Adrenal gland (tissue), 12 donors: ENCODE measurements around the gene TARBP2. TPM values are rescaled to one million over a fixed set of nuclear protein-coding genes. Genes with fewer than 3 reads are reported as not detected.

ENCODE experiments used
- DNase-seq, 7 donors: peaks; one replicate each; pipeline ENCODE4 v3.0.0-alpha.2; 2019 to 2020
- H3K27ac ChIP-seq, 5 donors: fragments of 200-600 bp; sonication (generic) in 4 of 5; 1 replicate in 3 of 5; 2 replicates in 2 of 5; pipeline versions ENCODE4 v1.5.1 to v1.8.0; 2016 to 2020; ENCODE audit warnings: mild to moderate bottlenecking in 1 of 5
- H3K27me3 ChIP-seq: fragments of 200-600 bp; 2 replicates; pipeline ENCODE4 v1.8.0; 2021
- H3K36me3 ChIP-seq, 2 donors: fragments of 200-600 bp; replicated peaks in 1 of 2; 1 replicate in 1 of 2; 2 replicates in 1 of 2; pipeline versions ENCODE4 v1.5.1 to v1.8.0; 2018 to 2022
- H3K4me1 ChIP-seq, 2 donors: fragments of 200-600 bp; replicated peaks in 1 of 2; 1 replicate in 1 of 2; 2 replicates in 1 of 2; pipeline versions ENCODE4 v1.5.1 to v1.8.0; 2018 to 2021
- H3K4me3 ChIP-seq, 4 donors: fragments of 200-600 bp; sonication (generic) in 3 of 4; one replicate each; pipeline ENCODE4 v1.5.1; 2016 to 2018
- H3K9me3 ChIP-seq, 3 donors: fragments of 200-600 bp; sonication (generic) in 1 of 3; replicated peaks in 1 of 3; 1 replicate in 2 of 3; 2 replicates in 1 of 3; pipeline versions ENCODE4 v1.5.1 to v1.8.0; 2016 to 2021
- POLR2A ChIP-seq, 2 donors: fragments of 450-650 bp; IDR thresholded peaks; one replicate each; pipeline ENCODE4 v1.6.1; 2017; ENCODE audit warnings: antibody characterized with exemption in 2 of 2, mild to moderate bottlenecking in 2 of 2, moderate library complexity in 1 of 2
- WGBS, 4 donors: extraction: QIAGEN DNeasy Blood & Tissue Kit in 2 of 4; methylation state at CpG; one replicate each; pipeline versions ENCODE4 v1.1.5 to v1.1.7; 2013 to 2017; 5-methylcytosine and 5-hydroxymethylcytosine counted together
- intact Hi-C, 2 donors: fragments of 100-400 bp; cut with DNase I; formaldehyde crosslinking; loops; one replicate each; pipeline versions ENCODE4 v1.14.1 to v1.15.0; 2022 to 2023
- polyA plus RNA-seq, 3 donors: library from polyadenylated mRNA; stranded (reverse); fragments of 200-250 nt in 2 of 3; fragments of 350-450 nt in 1 of 3; fragmentation: Illumina TruSeq in 1 of 3; extraction: RNeasy Lipid Tissue Mini Kit (QIAGEN cat#74804) in 1 of 3; gene quantifications; one replicate each; pipeline ENCODE4 v1.2.3, GENCODE V29; 2013 to 2014
- small RNA-seq, 2 donors: library from RNA; depleted of rRNA; stranded (forward); fragments of <200 nt; gene quantifications; one replicate each; pipeline ENCODE3, GENCODE V24; 2016
- total RNA-seq, 9 donors: library from RNA; depleted of rRNA in 4 of 9; stranded (reverse); fragments of >200 nt in 4 of 9; fragments of 120-200 nt in 1 of 9; fragmentation: NEBNext Ultra II Directional in 1 of 9; extraction: Animal tissue kit (Norgen Biotek cat#: 25700) in 1 of 9; gene quantifications; one replicate each; pipeline versions ENCODE4 v1.1.0 to v1.2.4, GENCODE V29; 2013 to 2023
- TF ChIP-seq, protein P1 (sequence below), 6 experiments: fragments of 450-650 bp in 4 of 6; fragments of 200-600 bp in 2 of 6; sonication (generic) in 1 of 6; IDR thresholded peaks; 1 replicate in 5 of 6; 2 replicates in 1 of 6; pipeline versions ENCODE4 v1.5.1 to v1.8.0; 2016 to 2021; ENCODE audit warnings: antibody characterized with exemption in 6 of 6, mild to moderate bottlenecking in 2 of 6, moderate library complexity in 1 of 6
- donor health status: healthy with polysubstance abuse.
- donor health status: Bipolar disorder and iron deficiency.
- donor health status: DM: yes; HTN: yes; CAD: no.
- donor health status: DM: no; HTN: no; CAD: no.
- donor health status: DM: no; HTN: no; CAD: no.
- donor health status: DM: yes; HTN: yes; CAD: no.

The TARBP2 gene
- total and polyA plus RNA-seq, 12 donors: 14.9 to 72.9 (median 32.8) TPM

DNA sequence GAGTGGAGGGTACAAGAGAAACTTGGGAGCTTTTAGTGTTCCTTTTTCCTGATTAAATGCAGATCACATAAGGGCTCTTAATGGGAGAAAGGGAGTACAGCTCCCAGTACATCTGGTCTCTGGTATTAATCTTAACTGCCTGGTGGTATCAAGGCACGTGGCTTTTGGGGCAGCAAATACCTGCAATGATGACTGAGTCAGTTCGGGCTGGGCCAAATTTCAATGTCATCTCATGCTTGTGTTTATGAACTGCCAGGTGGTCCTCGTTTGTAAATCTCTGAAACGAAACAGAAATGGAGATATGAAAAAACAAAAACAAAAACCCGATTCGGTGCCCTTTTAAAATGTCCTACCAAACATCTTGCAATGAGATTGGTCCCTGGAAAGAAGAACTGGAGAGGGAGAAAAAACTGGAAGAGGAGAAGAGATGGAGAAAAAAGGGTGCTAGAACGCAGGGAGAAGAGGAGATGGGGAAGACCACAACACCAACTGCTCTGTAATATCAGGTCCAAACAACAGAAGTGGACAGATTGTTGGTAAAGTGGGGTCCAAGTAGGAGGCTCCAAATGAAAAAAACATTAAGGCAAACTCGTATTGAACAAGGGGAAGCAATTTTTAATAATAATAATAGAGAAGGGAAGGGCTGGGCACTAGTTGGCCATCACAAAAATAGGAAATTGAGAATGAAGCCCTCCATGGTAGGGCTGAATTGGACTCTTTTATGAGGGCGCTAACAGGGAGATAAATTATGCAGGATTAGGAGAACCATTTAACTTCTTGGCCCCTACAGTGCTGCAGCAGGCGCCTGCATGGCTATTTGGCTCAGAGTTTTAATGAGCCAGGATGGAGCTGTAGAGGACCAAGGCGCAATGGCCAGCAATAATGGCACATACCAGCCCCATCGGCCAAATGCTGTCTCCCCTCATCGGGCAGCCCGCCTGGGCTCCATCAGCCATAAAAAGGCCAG is 51.6 kb downstream of the TARBP2 start:
- Histone ChIP-seq H3K27ac (no peak overlapping the region), H3K27me3 (no peaks in the 10 kb centered on the region), H3K4me3 (no peak overlapping the region), H3K9me3 (no peaks in the 10 kb centered on the region), H3K36me3 (peaks cover 0 to 31% of the 10 kb centered on the region in 2 donors), H3K4me1 (peaks cover 0 to under 1% of the 10 kb centered on the region in 2 donors)
- 88 to 91% (median 89%) methylated on average over 13 to 14 of the region's 14 CpGs for WGBS, 4 donors
- TF ChIP-seq, protein P1, sequence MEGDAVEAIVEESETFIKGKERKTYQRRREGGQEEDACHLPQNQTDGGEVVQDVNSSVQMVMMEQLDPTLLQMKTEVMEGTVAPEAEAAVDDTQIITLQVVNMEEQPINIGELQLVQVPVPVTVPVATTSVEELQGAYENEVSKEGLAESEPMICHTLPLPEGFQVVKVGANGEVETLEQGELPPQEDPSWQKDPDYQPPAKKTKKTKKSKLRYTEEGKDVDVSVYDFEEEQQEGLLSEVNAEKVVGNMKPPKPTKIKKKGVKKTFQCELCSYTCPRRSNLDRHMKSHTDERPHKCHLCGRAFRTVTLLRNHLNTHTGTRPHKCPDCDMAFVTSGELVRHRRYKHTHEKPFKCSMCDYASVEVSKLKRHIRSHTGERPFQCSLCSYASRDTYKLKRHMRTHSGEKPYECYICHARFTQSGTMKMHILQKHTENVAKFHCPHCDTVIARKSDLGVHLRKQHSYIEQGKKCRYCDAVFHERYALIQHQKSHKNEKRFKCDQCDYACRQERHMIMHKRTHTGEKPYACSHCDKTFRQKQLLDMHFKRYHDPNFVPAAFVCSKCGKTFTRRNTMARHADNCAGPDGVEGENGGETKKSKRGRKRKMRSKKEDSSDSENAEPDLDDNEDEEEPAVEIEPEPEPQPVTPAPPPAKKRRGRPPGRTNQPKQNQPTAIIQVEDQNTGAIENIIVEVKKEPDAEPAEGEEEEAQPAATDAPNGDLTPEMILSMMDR (IDR thresholded peaks at IDR 0.05): no peak
- TF ChIP-seq POLR2A (IDR thresholded peaks at IDR 0.05): no peak
- no peak for DNase-seq
- intact Hi-C loops: no loop called here

Small RNA genes within 50 kb of the gene (small RNA-seq; reads per million reads assigned to genes)
- gene AC023509.3: 0 reads per million in 2 donors

Other genes with a start within 250 kb of the TARBP2 start
- 1 to 10 TPM in 6 of 9 donors, under 1 TPM in 3; 0.69 to 4.2 (median 1.4) TPM for gene ESPL1, start 233.0 kb upstream of the TARBP2 start, total RNA-seq
- under 1 TPM; 0.56 to 0.81 (median 0.79) TPM for gene ESPL1, start 233.0 kb upstream of the TARBP2 start, polyA plus RNA-seq
- gene PFDN5, start 205.7 kb upstream of the TARBP2 start, total RNA-seq: 100 to 1,000 TPM; 501 to 976 (median 694) TPM
- gene PFDN5, start 205.7 kb upstream of the TARBP2 start, polyA plus RNA-seq: 1,000 to 10,000 TPM in 2 of 3 donors, 100 to 1,000 TPM in 1; 840 to 2,052 (median 2,012) TPM
- 10 to 100 TPM; 56.8 to 94.9 (median 70.2) TPM for gene MYG1, start 201.6 kb upstream of the TARBP2 start, total RNA-seq
- gene MYG1, start 201.6 kb upstream of the TARBP2 start, polyA plus RNA-seq: 100 to 1,000 TPM in 2 of 3 donors, 10 to 100 TPM in 1; 45.9 to 240 (median 220) TPM
- 100 to 1,000 TPM in 2 of 9 donors, 10 to 100 TPM in 7; 50.1 to 108 (median 74.1) TPM for gene AAAS, start 179.7 kb upstream of the TARBP2 start, total RNA-seq
- 100 to 1,000 TPM in 2 of 3 donors, 10 to 100 TPM in 1; 59.2 to 210 (median 172) TPM for gene AAAS, start 179.7 kb upstream of the TARBP2 start, polyA plus RNA-seq
- gene SP7, start 164.9 kb upstream of the TARBP2 start, total RNA-seq: not detected
- under 1 TPM in 1 of 3 donors, not detected in 2; 0.03 TPM for gene SP7, start 164.9 kb upstream of the TARBP2 start, polyA plus RNA-seq
- 10 to 100 TPM; 34.9 to 90.0 (median 56.3) TPM for gene SP1, start 121.1 kb upstream of the TARBP2 start, total RNA-seq
- gene SP1, start 121.1 kb upstream of the TARBP2 start, polyA plus RNA-seq: 10 to 100 TPM; 16.3 to 48.8 (median 18.3) TPM
- 100 to 1,000 TPM in 2 of 9 donors, 10 to 100 TPM in 7; 26.7 to 106 (median 79.8) TPM for gene AMHR2, start 77.4 kb upstream of the TARBP2 start, total RNA-seq
- 10 to 100 TPM; 19.8 to 41.2 (median 26.6) TPM for gene AMHR2, start 77.4 kb upstream of the TARBP2 start, polyA plus RNA-seq
- 100 to 1,000 TPM in 7 of 9 donors, 10 to 100 TPM in 2; 68.2 to 233 (median 128) TPM for gene PRR13, start 59.5 kb upstream of the TARBP2 start, total RNA-seq
- 100 to 1,000 TPM; 127 to 407 (median 130) TPM for gene PRR13, start 59.5 kb upstream of the TARBP2 start, polyA plus RNA-seq
- gene PCBP2, start 49.2 kb upstream of the TARBP2 start, total RNA-seq: 1,000 to 10,000 TPM in 2 of 9 donors, 100 to 1,000 TPM in 7; 255 to 1,158 (median 547) TPM
- 100 to 1,000 TPM; 521 to 757 (median 545) TPM for gene PCBP2, start 49.2 kb upstream of the TARBP2 start, polyA plus RNA-seq
- gene MAP3K12, start 1.8 kb upstream of the TARBP2 start, total RNA-seq: 10 to 100 TPM in 7 of 9 donors, 1 to 10 TPM in 2; 7.5 to 25.4 (median 14.3) TPM
- 10 to 100 TPM in 2 of 3 donors, 1 to 10 TPM in 1; 6.9 to 85.1 (median 69.8) TPM for gene MAP3K12, start 1.8 kb upstream of the TARBP2 start, polyA plus RNA-seq
- under 1 TPM in 1 of 9 donors, not detected in 8; 0.78 TPM for gene NPFF, start 6.2 kb downstream of the TARBP2 start, total RNA-seq
- gene NPFF, start 6.2 kb downstream of the TARBP2 start, polyA plus RNA-seq: under 1 TPM in 1 of 3 donors, not detected in 2; 0.27 TPM
- gene ATF7, start 125.1 kb downstream of the TARBP2 start, total RNA-seq: 10 to 100 TPM; 12.1 to 41.7 (median 27.6) TPM
- 10 to 100 TPM; 13.0 to 31.9 (median 13.5) TPM for gene ATF7, start 125.1 kb downstream of the TARBP2 start, polyA plus RNA-seq
- 100 to 1,000 TPM; 351 to 546 (median 459) TPM for gene ATP5MC2, start 174.8 kb downstream of the TARBP2 start, total RNA-seq
- gene ATP5MC2, start 174.8 kb downstream of the TARBP2 start, polyA plus RNA-seq: 100 to 1,000 TPM; 328 to 658 (median 587) TPM
- 100 to 1,000 TPM in 6 of 9 donors, 10 to 100 TPM in 3; 62.2 to 187 (median 136) TPM for gene CALCOCO1, start 226.2 kb downstream of the TARBP2 start, total RNA-seq
- gene CALCOCO1, start 226.2 kb downstream of the TARBP2 start, polyA plus RNA-seq: 100 to 1,000 TPM in 1 of 3 donors, 10 to 100 TPM in 2; 48.0 to 128 (median 85.4) TPM